RPMI8226 (cell line): ENCODE results near the gene SLC7A7.
"Not testable (repeated sequence)": the region's sequence is repeated elsewhere in the genome, so short reads cannot be mapped to it uniquely, and the experiment has no call there.

Experiments used
- DNase-seq: peaks from one replicate; pipeline ENCODE4 v3.0.0-alpha.2; 2015

Gene SLC7A7

DNA sequence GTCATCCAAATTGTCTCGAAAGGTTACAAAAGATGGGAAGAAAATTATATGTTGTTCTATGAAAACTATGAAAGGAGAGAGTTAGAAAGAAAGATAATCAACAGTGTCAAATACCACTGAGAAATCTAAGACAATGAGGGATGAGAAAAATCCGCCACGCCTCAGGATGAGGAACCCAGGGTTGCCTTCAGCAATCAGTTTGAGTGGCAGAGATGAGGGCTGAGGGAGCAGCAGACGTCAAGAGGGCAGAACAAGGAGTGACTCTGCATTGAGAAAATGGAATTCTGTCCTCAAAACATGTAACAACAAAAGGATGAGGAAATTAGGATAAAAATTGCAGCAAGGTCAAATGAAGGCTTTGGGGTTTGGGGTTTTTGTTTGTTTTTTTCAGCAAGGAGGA is 67.0 kb downstream of the SLC7A7 start:
- no peak for DNase-seq

DNA sequence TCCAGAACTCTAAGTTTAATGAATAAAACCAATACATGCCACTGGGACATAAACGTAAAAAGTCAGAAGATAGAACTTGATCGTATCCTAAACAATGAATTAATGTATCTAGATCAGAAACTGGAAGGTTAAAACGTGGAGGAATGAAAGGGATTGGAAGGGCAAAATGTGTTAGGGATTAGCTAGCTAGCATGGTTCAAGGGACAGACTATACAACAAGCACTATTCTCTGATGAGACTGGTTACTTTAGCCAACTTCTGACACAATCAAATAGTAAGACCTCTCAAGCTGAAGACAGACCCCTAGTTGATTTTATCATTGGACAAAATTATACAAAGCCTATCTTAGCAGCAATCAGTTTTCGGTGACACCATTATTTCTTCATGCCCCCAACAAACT is 67.5 kb downstream of the SLC7A7 start:
- DNase-seq, result no peak

DNA sequence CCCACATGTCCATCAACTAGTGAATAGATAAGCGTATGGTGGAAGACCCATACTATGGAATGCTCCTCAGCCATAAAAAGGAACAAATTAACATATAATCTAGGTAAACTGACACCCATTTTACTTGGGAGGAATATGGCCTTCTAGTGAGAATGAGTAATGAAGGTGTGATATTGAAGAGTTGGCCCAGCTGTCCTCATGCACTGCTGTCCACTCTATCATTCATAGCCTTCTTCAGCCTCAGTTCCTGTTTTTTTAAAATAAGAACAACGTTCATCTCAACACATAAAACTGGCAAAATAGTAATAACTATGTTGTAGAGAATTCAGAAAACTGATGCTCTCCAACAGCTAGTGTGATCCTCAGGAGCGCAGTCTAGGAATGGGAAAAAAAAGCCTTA is 75.2 kb downstream of the SLC7A7 start:
- no peak for DNase-seq

DNA sequence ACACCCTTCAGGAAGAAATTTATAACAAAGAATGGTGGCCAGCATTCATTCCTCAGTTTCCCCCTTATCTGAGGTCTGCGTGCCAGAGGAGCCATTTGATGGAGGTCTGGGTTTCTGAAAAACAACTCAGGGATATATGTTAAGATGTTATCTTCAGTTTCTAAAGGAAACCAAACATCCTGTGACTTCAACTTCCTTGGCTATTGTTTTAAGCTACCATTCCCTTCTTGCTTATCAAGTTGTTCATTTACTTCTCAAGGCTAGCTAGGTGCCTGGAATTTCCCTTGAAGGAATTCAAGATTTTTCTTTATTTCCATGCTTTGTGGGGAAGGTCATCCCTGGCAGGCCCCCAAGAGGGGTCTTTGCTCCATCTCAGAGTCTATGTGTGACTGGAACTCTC is 75.8 kb downstream of the SLC7A7 start:
- DNase-seq, result no peak

DNA sequence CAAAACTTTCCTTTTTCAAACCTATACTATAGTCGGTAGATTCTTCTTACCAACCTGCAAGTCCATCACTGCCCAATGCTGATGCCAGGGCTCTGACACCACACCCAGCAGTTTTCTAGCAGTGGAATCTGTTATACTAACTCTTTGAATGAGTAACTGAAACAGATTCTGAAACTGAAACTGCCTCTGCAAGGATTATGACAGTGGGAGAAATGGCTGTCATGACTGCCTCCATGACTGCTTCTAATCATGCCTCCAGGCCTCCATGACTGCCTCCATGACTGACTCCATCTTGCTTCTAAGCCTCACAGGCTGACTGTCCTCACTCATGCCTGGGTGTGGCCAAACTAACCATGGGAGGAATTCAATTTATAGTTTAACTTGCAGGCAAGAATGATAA is 78.2 kb downstream of the SLC7A7 start:
- peak; percentile 61 for DNase-seq

DNA sequence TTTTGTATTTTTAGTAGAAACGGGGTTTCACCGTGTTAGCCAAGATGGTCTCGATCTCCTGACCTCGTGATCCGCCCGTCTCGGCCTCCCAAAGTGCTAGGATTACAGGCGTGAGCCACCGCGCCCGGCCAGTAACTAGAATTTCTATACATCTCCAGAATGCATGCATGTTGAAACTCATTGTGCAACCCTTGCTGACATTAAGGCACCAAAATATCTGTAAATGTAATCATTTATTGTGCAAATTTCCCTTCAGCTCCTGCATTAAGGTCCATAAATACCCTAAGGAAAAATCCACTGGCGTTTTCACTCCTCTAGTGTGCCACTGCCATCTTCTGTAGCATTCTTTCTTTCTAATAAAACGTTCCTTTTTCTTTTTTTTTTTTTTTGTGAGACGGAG is 78.9 kb downstream of the SLC7A7 start:
- DNase-seq, result not testable (repeated sequence)

DNA sequence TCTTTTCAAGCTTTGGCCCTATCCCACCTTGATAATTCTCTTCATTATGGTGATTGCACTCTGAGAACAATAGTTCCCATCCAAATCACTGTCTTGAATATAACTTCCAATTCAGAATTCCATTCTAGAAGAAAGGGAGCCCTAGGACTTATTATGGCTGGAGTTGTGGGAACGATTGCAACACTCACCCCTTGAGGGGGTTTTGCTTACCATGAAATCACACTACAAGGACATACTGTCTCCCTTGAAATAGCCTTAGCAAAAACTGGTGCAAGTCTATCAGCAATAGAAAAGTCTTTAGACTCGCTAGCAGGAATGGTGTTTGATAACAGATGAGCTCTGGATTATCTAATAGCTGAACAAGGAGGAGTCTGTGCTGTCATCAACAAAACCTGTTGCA is 80.1 kb downstream of the SLC7A7 start:
- no peak for DNase-seq

DNA sequence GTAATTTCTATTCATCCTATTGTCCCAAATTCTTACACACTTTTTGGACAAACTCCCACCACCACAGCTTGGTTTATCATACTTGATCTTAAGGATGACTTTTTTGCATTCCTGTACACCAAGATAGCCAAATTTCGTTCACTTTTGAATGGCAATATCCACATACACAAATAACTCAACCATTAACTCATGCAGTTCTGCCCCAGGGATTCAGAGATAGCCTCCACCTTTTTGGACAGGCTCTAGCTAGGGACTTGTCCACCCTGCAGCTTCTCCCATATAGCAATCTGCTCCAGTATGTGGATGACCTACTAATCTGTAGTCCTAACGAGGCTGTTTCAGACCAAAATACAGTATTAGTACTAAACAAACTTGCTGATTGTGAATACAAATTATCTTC is 81.4 kb downstream of the SLC7A7 start:
- DNase-seq, result no peak

DNA sequence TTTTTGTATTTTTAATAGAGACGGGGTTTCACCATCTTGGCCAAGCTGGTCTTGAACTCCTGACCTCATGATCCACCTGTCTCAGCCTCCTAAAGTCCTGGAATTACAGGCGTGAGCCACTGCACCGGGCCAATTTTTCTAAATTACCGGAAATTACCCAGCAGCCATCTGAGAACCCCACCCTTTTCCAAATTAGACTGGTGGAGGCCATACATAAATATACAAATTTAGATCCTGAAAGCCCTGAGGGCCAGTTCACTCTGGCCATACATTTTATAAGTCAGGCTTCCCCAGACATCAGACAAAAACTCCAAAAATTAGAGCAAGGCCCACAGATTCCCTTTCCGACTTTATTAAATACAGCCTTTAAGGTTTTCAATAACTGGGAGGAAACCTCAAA is 83.2 kb downstream of the SLC7A7 start:
- not testable (repeated sequence) for DNase-seq

DNA sequence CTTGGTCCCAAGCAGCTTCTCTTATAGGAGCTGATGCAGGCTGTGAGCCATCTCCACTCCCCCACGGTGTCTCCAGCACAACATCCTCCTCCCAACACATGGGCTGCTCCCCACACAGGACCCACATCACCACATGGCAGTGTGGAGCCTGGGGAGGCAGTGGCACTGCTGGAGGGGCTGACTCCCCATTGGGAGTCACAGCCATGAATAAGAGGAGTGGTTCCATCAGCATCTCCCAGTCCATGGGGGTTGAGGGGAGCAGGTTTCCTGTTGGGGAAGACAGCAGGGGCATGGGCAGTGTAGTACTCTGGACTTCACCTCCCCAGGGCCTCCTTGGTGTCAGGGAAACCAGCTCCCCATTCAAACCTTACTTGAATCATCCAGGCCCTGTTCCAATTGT is 89.2 kb downstream of the SLC7A7 start:
- DNase-seq, result no peak

DNA sequence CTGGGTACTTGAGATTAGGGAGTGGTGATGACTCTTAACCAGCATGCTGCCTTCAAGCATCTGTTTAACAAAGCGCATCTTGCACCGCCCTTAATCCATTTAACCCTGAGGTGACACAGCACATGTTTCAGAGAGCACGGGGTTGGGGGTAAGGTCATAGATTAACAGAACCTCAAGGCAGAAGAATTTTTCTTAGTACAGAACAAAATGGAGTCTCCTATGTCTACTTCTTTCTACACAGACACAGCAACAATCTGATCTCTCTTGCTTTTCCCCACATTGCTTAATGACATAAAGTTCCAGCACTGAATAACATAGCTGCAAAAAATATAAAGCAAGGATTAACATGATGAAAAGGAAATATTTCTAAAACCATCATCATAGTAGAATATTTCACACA is 89.9 kb downstream of the SLC7A7 start:
- DNase-seq, result not testable (repeated sequence)

DNA sequence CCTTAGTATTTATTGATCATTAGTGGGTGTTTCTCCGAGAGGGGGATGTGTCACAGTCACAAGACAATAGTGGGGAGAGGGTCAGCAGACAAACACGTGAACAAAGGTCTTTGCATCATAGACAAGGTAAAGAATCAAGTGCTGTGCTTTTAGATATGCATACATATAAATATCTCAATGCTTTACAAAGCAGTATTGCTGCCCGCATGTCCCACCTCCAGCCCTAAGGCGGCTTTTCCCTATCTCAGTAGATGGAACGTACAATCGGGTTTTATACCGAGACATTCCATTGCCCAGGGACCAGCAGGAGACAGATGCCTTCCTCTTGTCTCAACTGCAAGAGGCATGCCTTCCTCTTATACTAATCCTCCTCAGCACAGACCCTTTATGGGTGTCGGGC is 90.4 kb downstream of the SLC7A7 start:
- not testable (repeated sequence) for DNase-seq

DNA sequence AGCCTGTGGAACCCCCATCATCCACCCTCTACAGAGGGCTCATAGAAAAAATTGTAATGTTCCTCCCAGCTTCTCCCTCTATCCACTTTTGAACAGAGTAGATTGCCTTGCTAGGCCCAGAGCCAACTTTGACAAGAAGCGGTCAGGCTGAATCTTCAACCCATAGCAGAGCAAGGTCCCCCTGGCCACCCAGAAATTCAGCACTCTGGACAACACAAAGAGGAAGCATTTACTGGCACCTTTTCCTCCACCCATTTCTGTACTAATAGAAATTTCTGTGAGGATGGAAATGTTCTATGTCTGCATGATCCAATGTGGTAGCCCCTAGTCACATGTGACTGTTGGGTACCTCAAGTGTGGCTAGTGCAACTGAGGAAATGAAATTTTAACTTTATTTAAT is 91.4 kb downstream of the SLC7A7 start:
- no peak for DNase-seq
